ENCODE measurements around the gene NOCT.
A peak's percentile ranks its signal among the peaks of the same experiment; 100 is the strongest.

NOCT gene

DNA sequence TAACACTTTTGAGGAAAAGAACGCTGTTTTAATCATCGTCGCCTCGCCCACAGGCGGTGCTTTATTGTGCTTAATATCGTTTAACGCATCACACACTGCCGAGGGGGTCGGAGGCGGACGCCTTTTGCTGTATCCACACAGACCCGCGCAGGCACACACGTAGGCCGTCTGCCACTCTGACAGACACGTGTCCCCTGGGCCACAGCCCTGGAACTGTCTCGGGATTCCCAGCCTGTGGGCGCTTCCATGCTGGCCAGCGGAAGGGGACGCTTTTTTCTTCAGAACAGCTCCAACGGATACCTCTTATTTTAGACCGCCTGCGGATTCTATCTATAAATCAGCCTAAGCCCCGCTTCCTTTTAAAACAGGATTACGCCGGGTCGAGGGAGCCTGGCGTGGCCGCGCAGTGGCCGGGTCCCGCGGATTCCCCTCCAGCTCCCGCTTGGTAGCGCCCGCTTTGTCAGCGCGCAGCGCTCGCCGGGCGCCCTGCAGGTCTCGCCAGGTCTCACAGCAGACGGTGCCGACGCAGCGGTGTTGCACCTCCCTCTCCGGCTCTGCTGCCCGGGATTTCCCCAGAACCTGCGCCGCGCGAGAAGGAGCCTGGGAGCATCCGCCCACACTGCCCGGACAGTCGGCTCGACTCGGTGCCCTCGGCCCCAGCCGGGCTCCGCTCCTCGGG lies at the start of gene NOCT:
TSS of gene NOCT (plus strand) at position 513 of the 679 bp plus-strand sequence. CDS start 201 bp downstream, outside the sequence.
- peak within 1 kb of the TSS; percentile 94 for H3K4me3 ChIP-seq (ENCODE audit: low read length)
- no peak for TF ChIP-seq ZNF274 (IDR thresholded peaks at IDR 0.05; ENCODE audit: low read depth, low read length)

DNA sequence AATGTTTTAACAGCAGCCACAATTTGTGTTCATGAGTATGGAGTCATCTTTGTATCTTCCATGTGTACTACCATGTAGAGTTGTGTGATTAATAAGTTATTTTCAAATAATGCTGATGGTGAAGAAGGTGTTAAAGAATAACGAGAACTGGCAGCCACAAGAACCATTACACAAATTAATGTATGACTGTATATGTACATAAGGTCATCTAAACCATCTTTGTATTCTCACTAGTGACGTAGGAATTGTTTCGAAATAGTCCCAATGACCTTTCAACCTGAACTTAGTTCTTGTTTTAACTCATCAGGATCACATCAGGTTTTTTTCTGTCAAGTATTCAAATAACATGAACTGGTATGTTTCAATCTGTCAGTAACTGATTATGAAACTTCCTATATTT lies 48.3 kb upstream of the NOCT start:
- H3K4me3 ChIP-seq (ENCODE audit: low read length): no peak overlapping the region
- no peak for TF ChIP-seq ZNF274 (IDR thresholded peaks at IDR 0.05; ENCODE audit: low read depth, low read length)

GRCh38 chr4:138972956-138973801 lies 42.4 kb upstream of the NOCT start:
- H3K4me3 ChIP-seq (ENCODE audit: low read length): no peak overlapping the region
- TF ChIP-seq ZNF274 (IDR thresholded peaks at IDR 0.05; ENCODE audit: low read depth, low read length): no peak

DNA sequence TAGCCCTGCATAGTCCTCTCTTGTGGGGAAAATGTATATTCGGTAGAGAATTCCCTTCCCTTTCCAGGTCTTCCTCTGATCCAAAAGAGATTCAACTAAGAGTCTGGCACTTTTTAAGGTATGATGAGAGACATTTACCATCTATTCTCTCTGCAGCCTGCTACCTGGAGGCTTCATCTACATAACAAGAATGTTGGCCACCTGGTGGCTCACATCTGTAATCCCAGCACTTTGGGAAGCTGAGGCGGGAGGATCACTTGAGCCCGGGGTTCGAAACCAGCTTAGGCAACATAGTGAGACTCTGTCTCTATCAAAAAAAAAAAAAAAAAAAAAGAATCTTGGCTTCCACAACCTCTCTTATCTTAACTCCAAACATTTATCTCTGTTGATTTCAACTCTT lies 40.4 kb upstream of the NOCT start:
- no peak for TF ChIP-seq ZNF274 (IDR thresholded peaks at IDR 0.05; ENCODE audit: low read depth, low read length)
- no peak overlapping the region for H3K4me3 ChIP-seq (ENCODE audit: low read length)

- no peak overlapping the region for H3K4me3 ChIP-seq (ENCODE audit: low read length)
- TF ChIP-seq ZNF274 (IDR thresholded peaks at IDR 0.05; ENCODE audit: low read depth, low read length): no peak
Observed at GRCh38 chr4:138976526-138976925, 39.1 kb upstream of the NOCT start.

DNA sequence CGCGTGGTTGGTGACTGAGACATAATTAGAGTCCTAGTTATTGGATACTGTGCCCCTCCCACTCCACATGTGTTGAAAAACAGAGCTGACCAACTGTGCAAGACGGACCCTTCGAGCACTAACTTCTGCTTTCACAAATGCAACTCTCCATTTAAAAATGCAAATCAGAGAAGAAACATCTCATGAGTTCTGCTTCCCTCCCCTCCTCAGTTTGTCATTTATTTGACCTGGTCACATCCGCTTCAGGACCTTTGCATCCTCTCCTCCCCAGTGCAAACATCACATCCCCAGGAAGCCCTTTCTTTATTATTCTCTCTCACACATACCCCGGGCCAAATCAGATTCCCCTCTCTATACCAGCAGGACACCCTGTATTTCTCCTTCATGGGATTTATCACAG lies 38.1 kb upstream of the NOCT start:
- no peak for TF ChIP-seq ZNF274 (IDR thresholded peaks at IDR 0.05; ENCODE audit: low read depth, low read length)
- no peak overlapping the region for H3K4me3 ChIP-seq (ENCODE audit: low read length)

DNA sequence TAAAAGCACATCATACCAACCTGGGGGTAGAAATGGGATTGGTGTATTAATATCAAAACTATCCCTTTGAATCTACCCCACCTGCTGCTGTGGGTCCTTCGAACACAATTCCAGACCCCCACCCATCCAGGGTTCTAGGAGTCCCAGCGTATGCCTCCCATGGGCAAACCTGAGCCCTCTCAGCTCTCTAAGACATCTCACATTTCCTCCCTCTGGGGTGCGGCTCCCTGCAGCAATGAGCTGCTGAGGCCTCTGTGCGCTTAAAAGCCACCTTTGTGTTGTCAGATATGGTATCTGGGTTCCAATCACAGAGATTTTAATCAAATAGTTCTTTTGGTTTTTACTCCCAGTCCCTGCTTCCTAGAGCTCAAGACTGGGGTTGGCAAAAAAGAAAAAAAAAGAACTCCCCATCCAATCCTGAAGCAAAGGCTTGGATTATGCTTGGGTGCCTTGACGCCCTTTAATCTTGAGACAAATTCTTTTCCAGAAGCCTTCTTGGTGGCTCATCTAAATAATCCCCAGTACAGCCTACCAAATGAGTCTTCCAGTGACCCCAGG lies 37.5 kb upstream of the NOCT start:
- no peak for TF ChIP-seq ZNF274 (IDR thresholded peaks at IDR 0.05; ENCODE audit: low read depth, low read length)
- H3K4me3 ChIP-seq (ENCODE audit: low read length): no peak overlapping the region

DNA sequence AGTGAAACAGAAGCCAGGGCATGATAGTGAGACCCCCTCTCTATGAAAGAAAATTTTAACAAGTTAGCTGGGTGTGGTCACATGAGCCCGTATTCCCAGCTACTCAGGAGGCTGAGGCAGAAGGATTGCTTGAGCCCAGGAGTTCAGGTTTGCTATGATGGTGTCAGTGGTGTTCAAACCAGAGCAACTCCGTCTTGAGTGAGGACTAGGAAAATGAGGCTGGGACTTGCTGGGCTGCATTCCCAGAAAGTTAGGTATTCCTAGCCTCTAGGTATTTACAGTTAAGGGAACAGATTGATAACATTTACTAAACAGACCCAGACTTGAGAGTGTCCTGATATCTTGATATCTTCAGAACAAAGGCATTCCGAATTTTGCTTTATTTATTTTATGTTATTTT lies 37.0 kb upstream of the NOCT start:
- no peak for TF ChIP-seq ZNF274 (IDR thresholded peaks at IDR 0.05; ENCODE audit: low read depth, low read length)
- no peak overlapping the region for H3K4me3 ChIP-seq (ENCODE audit: low read length)

DNA sequence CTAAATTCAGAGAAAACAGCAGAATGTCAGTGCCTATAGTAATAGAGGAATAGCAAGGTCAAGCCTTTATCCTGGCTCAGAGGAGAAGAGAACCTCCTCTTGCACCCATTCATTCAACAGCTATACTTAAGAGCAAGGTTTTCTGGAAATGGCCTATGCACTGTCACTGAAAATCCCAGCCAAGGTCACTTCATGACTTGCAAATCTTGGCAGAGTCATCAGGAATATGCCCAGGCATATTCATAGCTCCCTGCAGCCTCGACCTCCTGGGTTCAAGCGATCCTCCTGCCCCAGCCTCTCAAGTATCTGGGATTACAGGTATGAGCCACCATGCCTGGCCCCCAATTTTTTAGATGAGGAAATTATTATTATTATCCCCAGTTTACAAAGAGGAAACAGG lies 35.8 kb upstream of the NOCT start:
- TF ChIP-seq ZNF274 (IDR thresholded peaks at IDR 0.05; ENCODE audit: low read depth, low read length): no peak
- no peak overlapping the region for H3K4me3 ChIP-seq (ENCODE audit: low read length)

DNA sequence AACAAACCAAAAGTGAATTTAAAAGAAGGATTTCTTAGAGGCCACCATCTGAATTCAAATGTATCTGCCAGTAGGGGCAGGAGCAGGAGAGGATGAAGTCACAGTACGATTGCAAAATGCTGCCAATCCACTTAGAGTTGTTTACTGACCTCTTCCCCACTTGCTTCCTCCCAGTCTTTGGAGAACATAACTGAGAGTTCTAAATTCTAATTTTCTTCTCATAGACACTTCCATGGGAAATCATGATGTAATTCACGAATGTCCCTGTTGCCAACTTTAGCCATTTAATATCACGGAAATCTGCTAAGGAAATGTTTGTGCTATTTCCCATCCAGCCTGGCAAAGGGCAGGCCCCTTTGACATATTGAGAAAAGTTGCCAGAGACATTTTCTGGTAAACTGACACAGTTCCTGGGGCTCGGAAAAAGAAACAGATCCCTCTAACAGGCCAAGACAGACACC lies 33.6 kb upstream of the NOCT start:
- TF ChIP-seq ZNF274 (IDR thresholded peaks at IDR 0.05; ENCODE audit: low read depth, low read length): no peak
- no peak overlapping the region for H3K4me3 ChIP-seq (ENCODE audit: low read length)

DNA sequence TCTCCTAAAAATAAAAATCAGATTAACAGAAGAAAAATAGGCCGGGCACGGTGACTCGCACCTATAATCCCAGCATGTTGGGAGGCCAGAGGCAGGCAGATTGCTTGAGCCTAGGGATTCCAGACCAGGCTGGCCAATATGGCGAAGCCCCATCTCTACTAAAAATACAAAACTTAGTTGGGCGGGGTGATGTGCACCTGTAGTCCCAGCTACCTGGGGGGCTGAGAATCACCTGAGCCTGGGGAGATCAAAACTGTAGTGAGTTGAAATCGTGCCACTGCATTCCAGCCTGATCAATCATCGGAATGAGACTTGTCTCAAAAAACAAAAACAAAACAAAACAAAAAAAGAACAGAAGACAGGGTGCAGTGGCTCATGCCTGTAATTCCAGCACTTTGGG lies 32.8 kb upstream of the NOCT start:
- no peak for TF ChIP-seq ZNF274 (IDR thresholded peaks at IDR 0.05; ENCODE audit: low read depth, low read length)
- no peak overlapping the region for H3K4me3 ChIP-seq (ENCODE audit: low read length)

DNA sequence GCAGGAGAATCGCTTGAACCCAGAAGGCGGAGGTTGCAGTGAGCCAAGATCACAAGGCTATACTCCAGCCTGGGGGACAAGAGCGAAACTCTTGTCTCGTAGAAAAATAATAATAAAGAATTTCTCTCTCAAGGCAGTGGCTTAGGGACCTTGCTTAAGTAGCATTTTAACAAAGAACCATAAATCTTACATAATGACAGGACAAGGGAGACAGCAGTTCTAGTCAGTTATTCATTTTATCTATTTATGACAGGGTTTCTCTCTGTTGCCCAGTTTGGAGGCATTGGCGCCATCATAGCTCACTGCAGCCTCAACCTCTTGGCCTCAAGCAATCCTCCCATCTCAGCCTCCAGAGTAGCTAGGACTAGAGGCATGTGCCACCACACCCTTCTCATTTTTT lies 31.9 kb upstream of the NOCT start:
- no peak overlapping the region for H3K4me3 ChIP-seq (ENCODE audit: low read length)
- TF ChIP-seq ZNF274 (IDR thresholded peaks at IDR 0.05; ENCODE audit: low read depth, low read length): no peak

GRCh38 chr4:138984647-138985046 lies 30.9 kb upstream of the NOCT start:
- no peak overlapping the region for H3K4me3 ChIP-seq (ENCODE audit: low read length)
- TF ChIP-seq ZNF274 (IDR thresholded peaks at IDR 0.05; ENCODE audit: low read depth, low read length): no peak

DNA sequence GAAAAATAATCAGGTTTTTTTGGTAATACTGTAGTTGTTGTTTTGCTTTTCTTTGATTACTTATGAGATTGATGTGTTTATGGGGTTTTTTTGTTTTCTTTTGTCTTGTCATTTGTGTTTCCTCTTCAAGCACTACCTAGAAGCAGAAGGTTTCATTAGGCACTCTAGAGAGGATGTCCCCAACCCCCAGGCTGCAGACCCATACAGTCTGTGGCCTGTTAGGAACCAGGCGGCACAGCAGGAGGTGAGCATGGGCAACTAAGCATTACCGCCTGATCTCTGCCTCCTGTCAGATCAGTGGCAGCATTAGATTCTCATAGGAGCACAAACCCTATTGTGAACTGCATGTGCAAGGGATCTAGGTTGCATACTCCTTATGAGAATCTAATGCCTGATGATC lies 22.9 kb upstream of the NOCT start:
- no peak for TF ChIP-seq ZNF274 (IDR thresholded peaks at IDR 0.05; ENCODE audit: low read depth, low read length)
- no peak overlapping the region for H3K4me3 ChIP-seq (ENCODE audit: low read length)

DNA sequence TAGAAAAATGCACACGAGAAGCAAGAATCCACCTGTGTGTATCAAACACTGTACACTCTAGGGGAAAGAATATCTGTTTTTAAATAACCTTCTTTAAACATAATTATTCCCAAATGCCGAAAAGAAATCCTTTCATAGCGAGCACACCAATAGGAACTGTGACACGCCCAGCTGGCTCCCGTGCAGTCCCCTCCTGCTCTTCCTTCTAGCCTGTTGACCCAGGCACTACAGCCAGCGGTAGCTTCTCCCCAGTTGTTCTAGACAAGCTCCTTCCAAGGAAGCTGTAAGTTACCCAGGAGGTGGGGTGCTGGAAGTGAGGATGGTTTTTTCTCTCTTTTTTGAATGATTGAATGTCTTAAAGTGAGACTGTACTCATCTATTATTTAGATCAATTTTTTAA lies 19.5 kb upstream of the NOCT start:
- no peak for TF ChIP-seq ZNF274 (IDR thresholded peaks at IDR 0.05; ENCODE audit: low read depth, low read length)
- no peak overlapping the region for H3K4me3 ChIP-seq (ENCODE audit: low read length)
